GM21723 (cell line): ENCODE results near the gene DENND1A.
"Not testable (repeated sequence)": the region's sequence is repeated elsewhere in the genome, so short reads cannot be mapped to it uniquely, and the experiment has no call there.

Experiments used
- ATAC-seq: cut with Tn5 transposase; IDR thresholded peaks from one replicate; pipeline ENCODE4 v1.9.1; 2021; ENCODE audit warnings: mild to moderate bottlenecking, moderate library complexity; ENCODE audit not compliant: unreplicated experiment

Gene DENND1A

DNA sequence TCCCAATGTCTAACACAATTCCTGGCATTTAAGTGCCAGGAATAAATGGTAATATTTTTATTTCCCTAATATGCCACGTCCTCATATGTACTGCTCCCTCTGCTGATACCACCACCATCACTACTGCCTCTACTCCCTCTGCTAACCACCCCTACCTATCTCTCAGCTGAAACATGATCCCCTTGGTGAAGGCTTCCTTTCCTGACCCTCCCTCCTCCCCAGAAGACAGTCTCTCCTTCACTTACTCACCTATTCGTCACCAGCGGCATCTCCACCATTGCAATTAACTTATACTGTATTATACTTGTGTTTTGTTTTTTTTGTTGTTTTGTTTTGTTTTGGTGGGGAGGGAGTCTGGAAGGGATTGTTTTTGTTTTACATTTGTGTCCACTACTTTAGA lies 4.8 kb downstream of the DENND1A start:
- ATAC-seq, result no peak

DNA sequence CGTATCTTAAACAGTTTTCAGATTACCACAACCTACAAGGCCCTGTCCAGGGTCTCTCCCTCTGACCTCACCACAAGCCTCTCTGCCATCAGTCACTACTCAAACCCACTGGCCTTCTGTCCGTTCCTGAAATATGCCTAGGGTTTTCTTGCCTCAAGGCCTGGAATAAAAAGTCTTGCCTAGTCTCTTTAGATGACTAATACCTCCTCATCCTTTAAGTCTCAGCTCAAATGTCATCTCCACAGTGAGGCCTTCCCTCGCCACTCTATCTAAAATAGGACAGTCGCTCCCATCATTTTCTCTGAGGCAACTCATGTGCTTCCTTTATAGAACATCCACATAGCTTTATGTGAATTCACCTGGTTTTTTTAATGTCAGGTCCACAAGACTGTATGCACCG lies 5.2 kb downstream of the DENND1A start:
- ATAC-seq, result no peak

DNA sequence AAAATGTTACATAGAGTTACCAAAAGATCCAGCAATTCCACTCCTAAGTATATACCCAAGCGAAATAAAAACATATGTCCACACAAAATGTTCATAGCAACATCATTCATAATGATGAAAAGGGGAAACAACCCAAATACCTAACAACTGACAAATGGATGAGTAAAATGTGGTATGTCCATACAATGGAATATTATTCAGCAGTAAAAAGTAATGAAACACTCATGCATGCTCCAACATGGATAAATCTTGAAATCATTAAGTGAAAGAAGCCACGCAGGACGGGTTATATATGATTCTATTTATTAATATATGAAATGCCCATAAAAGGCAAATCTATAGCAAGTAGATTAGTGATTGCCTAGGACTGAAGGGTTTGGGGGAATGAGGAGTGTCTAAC lies 6.0 kb downstream of the DENND1A start:
- ATAC-seq, result no peak

DNA sequence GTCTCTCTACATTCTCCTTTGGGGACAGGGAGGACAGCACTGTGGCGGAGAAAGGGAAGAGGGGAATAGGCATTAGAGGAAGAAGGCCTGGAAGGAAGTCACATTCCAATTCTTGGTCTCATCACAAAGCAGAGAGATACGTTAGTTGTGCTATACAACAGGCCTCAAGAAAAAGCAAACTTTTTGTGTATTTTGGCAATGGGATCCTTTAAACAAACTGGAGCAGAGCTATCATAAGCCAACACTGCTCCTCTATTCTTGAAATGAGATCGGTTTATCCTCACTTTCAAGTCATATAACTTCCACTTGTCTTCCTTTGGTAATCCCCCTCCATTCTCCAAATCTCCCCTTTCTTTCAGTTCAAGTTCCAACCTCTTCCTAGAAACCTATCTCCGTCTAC lies 6.5 kb downstream of the DENND1A start:
- no peak for ATAC-seq

DNA sequence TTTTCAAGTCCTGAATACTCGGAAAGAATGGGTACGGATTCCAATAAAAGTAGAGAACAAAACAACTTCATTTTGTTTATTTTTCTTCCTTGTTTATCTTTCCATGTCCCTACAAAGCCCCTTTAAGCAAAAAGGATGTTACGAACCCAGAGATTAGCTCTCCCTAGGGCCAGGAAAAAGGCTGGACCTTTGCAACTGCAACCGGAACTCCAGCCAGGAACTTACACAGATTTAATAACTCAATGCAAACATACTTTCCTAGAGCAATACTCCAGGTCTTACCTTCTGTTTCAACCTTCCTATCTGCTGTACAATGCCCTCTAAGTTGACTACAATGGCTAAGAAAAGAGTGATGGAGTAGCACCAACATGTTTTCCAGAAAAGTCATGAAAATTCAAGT lies 7.0 kb downstream of the DENND1A start:
- no peak for ATAC-seq

DNA sequence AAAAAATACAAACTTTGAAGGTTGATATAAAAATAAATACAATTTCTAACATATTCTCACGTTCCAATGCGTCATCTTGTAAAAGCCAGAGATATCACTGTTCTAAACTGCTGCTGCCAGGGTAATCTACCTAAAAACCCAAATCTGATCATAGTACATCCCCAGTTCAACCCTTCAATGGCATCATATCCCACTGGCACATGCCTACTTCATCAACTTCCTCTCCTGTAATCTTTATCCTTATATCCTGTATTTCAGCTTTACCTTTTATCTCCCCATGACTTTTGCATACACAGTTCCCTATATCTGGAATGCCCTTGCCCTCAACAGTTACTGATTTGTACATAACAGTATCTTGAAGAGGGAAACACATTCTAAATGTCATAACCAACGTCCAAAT lies 7.5 kb downstream of the DENND1A start:
- no peak for ATAC-seq

DNA sequence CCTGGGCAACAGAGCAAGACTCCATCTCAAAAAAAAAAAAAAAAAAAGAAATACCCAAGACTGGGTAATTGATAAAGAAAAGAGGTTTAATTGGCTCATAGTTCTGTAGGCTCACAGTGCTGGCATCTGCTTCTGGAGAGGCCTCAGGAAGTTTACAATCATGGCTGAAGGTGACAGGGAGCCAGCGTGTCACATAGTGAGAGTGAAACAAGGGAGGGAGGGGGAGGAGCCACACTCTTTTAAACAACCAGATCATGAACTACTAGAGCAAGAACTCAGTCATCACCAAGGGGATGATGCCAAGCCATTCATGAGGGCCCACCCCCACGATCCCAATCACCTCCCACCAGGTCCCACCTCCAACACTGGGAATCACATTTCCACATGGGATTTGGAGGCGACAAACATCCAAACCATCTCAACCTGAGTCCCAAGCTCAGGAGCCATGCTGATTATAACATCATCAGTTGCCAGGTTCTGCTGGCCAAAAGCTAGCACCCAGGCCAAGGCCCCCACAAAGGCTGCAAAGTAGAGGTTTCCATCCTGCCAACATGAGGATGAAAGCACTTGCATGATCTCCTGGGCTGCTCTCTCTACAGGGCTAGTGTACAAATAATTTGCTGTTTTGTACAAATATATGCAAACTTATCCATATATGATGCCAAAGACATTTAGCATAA lies 15.3 kb downstream of the DENND1A start:
- no peak for ATAC-seq

DNA sequence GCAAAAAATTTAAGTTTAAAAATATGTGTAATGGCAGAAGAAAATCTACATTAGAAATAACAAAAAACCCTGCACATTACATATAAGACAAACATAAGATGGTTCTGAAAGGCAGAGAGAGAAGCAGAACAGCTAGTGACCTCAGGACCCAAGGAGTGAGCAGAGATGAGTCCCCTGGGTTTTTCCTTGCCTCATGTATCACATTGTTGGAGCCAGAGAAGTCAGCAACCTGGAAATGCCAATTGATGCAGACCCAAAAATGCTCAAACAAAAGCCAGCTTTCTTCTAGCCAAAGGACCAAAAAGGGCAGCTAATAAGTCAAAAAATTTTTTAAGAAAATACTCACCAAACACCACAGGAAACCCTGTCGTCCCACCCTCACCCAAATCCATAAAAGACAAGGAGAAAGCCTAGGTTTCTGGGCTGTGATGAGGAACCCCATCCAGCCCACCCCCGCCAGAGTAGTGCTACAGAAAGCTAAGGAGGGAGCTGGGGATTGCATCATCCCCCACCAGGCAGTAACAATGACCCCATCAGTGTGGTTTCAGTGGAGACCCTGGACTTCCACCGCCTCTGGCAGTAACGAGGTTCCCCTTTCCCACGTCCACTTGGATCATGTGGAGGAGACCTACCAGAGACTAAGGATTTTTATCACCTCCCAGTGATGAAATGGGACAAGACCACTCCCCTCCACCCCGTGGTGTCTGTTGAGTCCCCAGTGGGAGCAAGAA lies 17.6 kb downstream of the DENND1A start:
- no peak for ATAC-seq

DNA sequence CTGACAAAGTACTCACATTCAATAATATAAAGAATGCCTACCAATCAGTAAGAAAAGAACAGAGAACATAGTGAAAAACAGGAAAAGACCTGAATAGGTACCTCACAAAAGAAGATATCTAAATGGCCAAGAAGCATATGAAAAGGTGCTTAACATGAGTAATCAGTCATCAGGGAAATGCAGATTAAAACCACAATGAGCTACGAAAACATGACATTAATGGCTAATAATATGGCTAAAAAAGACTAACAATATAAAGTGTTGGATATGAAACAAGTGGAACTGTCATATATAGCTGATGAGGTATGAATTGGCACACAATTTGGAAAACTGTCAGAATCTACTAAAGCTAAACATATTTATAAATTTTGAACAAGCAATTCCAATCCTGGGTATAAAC lies 18.9 kb downstream of the DENND1A start:
- no peak for ATAC-seq

DNA sequence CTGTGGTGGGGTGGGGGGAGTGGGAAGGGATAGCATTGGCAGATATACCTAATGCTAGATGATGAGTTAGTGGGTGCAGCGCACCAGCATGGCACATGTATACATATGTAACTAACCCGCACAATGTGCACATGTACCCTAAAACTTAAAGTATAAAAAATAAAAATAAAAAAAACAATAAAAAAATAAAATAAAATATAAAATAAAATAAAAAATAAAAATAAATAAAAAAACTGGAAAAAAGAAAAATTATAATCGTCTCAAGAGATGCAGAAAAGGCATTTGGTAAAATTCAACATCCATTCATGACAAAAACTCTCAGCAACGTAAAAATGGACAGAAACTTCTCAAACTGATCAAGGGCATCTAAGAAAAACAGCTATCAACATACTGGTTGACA lies 20.7 kb downstream of the DENND1A start:
- not testable (repeated sequence) for ATAC-seq

DNA sequence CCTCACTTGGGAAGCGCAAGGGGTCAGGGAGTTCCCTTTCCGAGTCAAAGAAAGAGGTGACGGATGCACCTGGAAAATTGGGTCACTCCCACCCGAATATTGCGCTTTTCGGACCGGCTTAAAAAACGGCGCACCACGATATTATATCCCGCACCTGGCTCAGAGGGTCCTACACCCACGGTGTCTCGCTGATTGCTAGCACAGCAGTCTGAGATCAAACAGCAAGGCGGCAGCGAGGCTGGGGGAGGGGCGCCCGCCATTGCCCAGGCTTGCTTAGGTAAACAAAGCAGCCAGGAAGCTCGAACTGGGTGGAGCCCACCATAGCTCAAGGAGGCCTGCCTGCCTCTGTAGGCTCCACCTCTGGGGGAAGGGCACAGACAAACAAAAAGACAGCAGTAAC lies 26.4 kb downstream of the DENND1A start:
- not testable (repeated sequence) for ATAC-seq

DNA sequence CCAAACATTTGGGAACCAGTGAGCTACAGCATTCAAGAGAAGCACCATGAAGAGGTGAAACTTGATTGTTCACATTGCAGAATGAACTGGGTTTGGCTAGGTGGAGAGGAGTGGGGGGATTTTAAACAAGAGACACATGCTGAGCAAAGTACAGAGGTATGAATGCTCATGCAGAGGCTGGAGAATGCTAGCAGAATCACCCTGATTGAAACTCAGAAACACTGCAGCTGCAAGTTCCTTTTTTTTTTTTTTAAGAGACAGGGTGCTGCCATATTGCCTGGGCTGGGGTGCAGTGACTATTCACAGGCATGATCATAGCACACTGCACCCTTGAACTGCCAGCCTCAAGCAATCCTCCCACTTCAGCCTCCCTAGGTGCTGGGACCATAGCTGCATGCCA lies 35.1 kb downstream of the DENND1A start:
- no peak for ATAC-seq

DNA sequence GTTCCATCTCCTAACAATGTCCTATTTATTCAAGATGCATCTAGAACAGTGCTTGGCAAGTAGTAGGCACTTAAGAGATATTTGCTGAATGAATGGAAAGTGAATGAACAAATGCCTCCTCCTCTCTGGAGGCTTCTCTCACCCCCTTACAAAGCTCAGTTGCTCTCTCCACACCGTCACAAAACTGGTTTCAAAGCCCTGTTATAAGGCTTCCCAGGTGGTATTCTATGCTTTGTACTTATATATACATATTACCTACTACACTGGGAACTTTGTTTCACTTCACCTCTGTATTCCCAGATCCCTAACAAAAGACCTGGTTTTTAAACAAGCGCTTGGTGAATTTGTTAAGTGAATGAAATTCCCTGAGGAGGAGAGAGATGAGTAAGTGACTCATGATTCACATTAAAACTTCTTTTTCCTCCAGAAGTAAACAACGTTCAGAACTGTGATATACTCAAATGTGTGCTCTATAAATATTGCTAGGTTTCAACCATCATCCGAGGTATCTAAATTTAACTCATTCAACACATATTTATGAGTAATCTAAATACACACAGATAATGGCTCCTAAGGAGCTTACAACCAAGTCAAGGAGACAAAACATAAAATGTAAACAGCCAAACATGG lies 36.0 kb downstream of the DENND1A start:
- no peak for ATAC-seq

DNA sequence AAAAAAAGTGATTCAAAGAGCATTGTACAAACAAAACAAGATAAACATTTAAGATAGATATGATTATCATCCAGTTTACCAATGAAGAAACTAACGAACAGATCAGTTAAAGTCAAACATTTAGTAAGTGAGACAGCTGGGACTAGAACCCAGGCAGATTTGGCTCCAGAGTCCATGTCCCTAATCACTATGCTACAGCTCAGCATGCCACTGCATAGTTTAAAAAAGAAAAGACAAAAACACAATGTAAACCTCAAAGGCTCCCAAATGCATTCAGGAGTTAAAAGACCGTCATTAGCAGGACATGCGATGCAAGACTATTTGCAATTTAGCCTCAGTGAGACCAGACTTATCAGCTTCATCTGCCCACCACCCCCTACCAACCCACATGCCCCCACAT lies 36.8 kb downstream of the DENND1A start:
- no peak for ATAC-seq

DNA sequence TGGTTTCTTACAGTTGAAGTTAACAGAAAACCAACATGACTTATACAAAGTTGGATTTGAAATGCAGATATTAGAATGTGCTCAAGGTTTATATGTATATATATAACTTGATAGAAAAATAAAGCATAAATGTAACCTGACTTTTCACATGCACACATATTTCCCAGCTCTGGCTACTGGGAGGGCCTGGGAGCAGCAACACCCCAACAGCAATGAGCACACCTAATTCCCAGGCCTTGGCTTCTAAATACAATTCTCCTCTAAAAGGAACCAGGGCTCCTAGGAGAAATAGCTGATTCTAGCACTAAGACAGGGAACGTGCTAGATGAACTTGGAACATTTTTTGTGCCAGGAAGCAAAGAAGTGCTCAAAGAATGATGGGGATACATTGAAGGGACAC lies 42.1 kb downstream of the DENND1A start:
- no peak for ATAC-seq

DNA sequence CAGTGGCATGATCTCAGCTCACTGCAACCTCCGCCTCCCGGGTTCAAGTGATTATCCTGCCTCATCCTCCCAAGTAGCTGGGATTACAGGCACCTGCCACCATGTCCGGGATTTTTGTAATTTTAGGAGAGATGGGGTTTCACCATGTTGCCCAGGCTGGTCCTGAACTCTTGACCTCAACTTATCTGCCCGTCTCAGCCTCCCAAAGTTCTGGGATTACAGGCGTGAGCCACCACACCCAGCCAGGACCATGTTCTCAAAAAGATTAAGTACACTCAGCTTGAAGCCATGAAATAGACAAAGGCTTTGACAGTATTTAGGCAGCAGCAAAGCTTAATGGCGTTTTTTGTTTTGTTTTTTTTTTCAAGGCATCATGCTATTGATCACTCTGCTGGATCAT lies 44.1 kb downstream of the DENND1A start:
- ATAC-seq, result not testable (repeated sequence)

DNA sequence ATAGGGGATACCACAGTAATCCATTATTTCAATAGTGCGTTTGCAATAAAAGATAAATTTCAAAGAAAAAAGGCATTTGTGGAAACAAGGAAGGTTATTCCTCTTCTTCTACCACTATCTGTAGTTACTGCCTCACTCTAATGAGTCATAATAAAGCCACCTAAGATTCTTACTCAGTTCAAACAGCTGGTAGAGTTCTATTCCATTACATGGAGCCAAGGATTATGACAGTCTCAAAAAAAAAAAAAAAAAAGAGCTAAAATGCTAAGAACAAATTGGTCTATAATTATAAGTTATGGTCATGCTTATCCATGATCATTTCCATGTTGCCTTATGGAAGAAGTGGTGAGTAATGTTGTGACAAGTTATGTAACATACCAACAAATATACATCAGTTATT lies 46.3 kb downstream of the DENND1A start:
- no peak for ATAC-seq

DNA sequence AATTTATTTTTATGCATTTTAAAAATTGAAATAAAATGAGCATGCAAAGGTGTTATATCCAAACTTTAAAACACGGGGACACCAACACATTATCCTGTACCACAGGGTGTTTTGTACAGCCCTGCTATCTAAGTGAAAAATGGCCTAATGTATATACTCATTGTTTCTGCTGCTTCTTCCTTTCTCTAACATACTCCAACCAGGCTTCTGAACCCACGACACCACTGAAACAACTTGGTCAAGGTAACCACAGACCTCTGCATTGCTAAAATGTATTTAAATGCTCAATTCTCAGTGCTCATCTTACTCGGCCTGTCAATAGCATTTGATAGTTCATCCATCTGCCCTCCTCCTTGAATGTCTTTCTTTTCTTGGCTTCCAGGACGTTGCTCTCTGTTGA lies 48.3 kb downstream of the DENND1A start:
- ATAC-seq, result no peak

DNA sequence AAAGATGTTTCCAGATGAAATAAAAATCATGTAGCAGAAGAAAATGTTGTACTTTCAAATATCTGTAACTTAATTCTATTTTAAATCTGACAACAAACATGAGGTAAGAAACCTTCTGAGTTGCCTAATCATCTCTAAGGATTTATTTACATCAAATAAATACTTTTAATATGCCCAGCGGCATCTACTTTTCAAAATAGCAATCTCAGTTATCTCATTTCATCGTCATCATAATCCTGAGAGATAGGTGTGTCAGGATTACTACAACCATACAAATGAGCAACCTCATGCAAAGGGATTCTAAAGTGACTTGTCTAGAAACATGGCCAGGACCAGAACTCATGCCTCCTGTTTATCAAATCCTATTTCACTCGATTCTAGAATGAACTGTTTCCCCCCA lies 49.5 kb downstream of the DENND1A start:
- ATAC-seq, result no peak

DNA sequence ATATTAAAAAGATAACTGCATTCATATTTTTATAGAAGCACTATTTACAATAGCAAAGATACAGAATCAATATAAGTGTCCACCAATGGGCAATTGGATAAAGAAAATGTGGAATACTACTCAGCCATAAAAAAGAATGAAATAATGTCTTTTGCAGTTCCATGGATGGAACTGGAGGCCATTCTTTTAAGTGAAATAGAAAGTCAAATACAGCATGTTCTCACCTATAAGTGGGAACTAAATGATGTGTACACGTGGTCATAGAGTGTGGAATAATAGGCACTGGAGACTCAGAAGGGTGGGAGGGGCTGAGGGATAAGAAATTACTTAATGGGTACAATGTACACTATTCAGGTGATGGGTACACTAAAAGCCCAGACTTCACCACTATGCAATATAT lies 53.2 kb downstream of the DENND1A start:
- no peak for ATAC-seq

DNA sequence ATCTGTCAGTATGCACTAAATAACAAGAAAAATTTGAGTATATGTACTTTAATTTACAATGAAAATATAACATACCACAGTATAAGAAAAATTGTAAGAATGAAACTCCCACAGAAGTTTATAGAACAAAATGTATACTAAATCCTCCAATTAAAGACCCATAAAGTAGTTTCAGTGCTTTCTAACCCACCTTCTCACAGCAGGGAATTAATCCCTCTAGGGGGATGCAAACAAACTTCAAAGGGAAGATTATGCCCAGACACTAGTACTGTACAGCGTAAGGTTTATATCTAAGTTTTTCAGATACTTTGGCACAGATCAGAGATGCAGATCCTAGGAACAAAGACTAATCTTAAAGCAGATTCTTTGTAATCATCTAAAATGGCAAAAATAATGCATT lies 57.2 kb downstream of the DENND1A start:
- ATAC-seq, result no peak

DNA sequence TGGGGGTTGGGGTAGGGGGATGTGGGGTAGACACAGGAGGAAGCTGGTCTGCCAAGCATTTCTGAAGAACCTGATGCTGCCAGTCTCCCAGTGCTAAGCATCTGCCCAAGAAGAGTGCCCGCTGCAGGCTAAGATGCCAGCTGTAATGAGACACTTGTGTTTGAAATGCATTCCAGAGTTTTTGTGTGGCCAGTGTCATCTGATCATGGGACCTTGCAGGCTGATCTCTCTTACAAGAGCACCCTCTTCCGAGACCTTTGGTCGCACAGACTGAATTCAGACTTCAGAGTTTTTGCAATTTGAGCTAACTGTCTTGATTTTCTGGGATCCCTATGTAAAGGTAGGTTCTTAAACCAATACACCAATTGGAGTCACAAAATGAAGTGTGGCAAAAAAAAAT lies 58.1 kb downstream of the DENND1A start:
- ATAC-seq, result no peak
